Coronary artery (tissue), 2 donors: Measurements from ENCODE around the gene RAD51B.
"Not testable (repeated sequence)": the region's sequence is repeated elsewhere in the genome, so short reads cannot be mapped to it uniquely, and the experiment has no call there.

ENCODE experiments used
- DNase-seq: peaks from one replicate; pipeline ENCODE4 v3.0.0-alpha.2; 2017; ENCODE audit warnings: low spot score
- H3K27ac ChIP-seq, 2 donors: fragments of 200-600 bp; sonication (generic); one replicate each; pipeline ENCODE4 v1.5.1; 2016 to 2019
- H3K4me3 ChIP-seq: fragments of 200-600 bp; sonication (generic); 2 replicates; pipeline ENCODE4 v1.5.1; 2016; ENCODE audit warnings: mild to moderate bottlenecking, moderate library complexity
- CTCF ChIP-seq: fragments of 200-600 bp; sonication (generic); IDR thresholded peaks from one replicate; pipeline ENCODE4 v1.5.1; 2019; ENCODE audit warnings: antibody characterized with exemption

Gene RAD51B

GRCh38 chr14:68212361-68212760 is 392.8 kb downstream of the RAD51B start:
- no peak for TF ChIP-seq CTCF
- H3K4me3 ChIP-seq, result no peak overlapping the region
- H3K27ac ChIP-seq, result peak overlapping the region in 1 of 2 donors; percentile 33
- no peak for DNase-seq

DNA sequence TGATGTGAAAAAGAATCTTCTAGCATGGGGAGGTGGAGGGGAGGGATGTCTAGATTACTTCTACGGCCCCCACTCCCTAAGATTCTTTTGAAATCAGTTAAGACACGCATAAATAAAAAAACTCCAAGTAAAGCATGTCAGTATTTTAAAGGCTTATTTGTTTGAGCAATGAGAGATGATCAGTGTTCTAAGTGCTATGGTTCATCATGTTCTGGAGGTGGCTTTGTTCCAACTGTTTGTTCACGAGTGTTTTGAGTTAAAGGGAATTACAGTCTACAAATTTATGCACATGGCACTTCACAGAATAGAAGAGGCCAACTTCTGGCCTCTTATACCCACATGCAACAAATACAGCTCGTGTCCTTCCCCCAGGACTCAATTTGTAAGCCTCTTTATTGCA is 394.9 kb downstream of the RAD51B start:
- no peak overlapping the region for H3K27ac ChIP-seq
- TF ChIP-seq CTCF, result no peak

GRCh38 chr14:68215629-68216028 is 396.1 kb downstream of the RAD51B start:
- no peak for TF ChIP-seq CTCF
- DNase-seq, result no peak
- no peak overlapping the region for H3K4me3 ChIP-seq
- H3K27ac ChIP-seq, result no peak overlapping the region

More for the DNA sequence above, 394.9 kb downstream of the RAD51B start:
- no peak for DNase-seq
- no peak overlapping the region for H3K4me3 ChIP-seq

DNA sequence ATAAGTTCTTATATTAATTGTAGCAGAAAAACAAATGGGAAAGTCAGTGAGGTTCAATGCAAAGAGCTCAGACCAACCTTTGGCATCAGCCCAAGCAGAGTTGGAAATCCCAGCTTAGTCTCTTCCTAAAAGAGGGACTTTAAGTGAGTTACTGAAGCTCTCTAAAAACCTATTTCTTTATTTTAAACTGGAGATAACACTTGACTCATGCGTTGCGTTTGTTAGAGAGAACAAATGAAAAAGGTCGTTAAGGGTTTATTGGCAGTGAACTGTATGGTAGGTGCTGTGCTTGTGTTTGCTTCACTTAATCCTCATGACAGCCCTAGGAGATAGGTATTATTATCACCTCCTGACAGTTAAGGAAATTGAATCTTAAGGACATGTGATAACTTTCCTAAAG is 396.5 kb downstream of the RAD51B start:
- Histone ChIP-seq H3K27ac (no peak overlapping the region), H3K4me3 (no peak overlapping the region)
- no peak for TF ChIP-seq CTCF
- no peak for DNase-seq

DNA sequence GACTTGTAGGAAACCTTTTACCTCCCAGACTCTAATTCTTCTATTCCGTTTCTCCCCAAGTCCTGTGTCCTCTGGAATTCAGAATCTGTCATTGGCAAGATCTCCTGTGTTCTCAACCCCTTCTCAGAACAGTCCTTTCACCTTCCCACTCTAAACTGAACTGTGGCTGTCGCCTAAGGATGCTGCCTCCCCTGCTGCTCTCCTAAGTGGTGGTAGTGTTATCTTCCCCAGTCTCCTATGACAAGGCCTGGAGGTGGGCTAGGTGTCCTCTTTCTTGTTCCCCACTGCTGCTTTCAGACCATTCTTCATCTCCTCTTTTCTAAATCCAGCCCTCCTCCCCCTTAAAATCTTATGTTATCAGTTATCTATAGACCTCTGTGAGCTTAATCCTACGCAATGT is 397.4 kb downstream of the RAD51B start:
- TF ChIP-seq CTCF, result no peak
- Histone ChIP-seq H3K4me3 (no peak overlapping the region), H3K27ac (no peak overlapping the region)
- DNase-seq, result no peak

DNA sequence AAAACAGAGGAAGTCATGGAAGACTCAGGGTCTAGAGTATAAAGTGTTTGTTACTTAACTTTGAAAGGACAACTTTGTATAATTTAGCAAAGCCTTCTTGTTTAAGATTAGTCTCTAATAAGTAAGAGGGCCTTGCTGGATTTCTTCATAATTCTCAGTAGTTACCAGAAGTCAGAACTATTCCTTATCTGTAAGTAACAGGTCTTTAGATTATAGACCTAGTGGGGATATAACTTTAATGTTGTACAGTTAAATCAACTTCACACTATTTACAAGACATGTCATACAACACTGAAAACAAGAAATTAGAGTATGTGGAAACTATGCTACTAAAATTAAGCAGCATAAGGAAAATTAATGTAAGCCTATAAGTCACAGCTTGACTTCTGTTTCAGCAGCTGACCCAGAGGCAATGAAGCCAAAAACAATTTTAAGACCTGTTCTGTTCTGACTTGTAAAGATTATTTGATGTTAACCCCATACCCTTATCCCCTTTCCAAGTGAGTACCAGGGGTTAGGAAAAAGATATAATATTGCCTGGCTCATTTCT is 398.3 kb downstream of the RAD51B start:
- Histone ChIP-seq H3K4me3 (no peak overlapping the region), H3K27ac (no peak overlapping the region)
- TF ChIP-seq CTCF, result no peak
- DNase-seq, result no peak

GRCh38 chr14:68219407-68219806 is 399.8 kb downstream of the RAD51B start:
- Histone ChIP-seq H3K27ac (no peak overlapping the region), H3K4me3 (no peak overlapping the region)
- no peak for TF ChIP-seq CTCF
- DNase-seq, result no peak

GRCh38 chr14:68221046-68221445 is 401.5 kb downstream of the RAD51B start:
- H3K27ac ChIP-seq, H3K4me3 ChIP-seq, DNase-seq: not testable (repeated sequence)
